Keratinocyte (primary cell): ENCODE results near the gene LRRN4. TPM values are rescaled to one million over a fixed set of nuclear protein-coding genes. Genes with fewer than 3 reads are reported as not detected.

ENCODE experiments used
- DNase-seq: peaks from one replicate; pipeline ENCODE4 v3.0.0-alpha.2; 2011; ENCODE audit warnings: low read depth, missing footprints, low spot score
- FAIRE-seq: peaks from 2 replicates; lab custom pipeline; 2011; peaks lifted over from hg19 to GRCh38; lab: Jason Lieb, UNC
- H2AFZ ChIP-seq: 2 replicates; pipeline ENCODE4 v1.6.0; 2012; ENCODE audit warnings: low read length, control low read depth, inconsistent platforms; ENCODE audit not compliant: control insufficient read depth
- H3K27ac ChIP-seq: 2 replicates; pipeline ENCODE4 v1.5.1; 2011; ENCODE audit warnings: low read length; ENCODE audit not compliant: control insufficient read depth, insufficient read depth
- H3K27me3 ChIP-seq: 3 replicates; pipeline ENCODE4 v1.6.0; 2011; ENCODE audit warnings: low read length; ENCODE audit not compliant: control insufficient read depth, insufficient read depth; ENCODE audit errors: extremely low read depth
- H3K36me3 ChIP-seq, 2 experiments: 2 replicates in 1 of 2; 3 replicates in 1 of 2; pipeline ENCODE4 v1.5.1; 2011; ENCODE audit warnings: low read length in 2 of 2, mild to moderate bottlenecking in 1 of 2; ENCODE audit not compliant: control insufficient read depth in 2 of 2, insufficient read depth in 2 of 2; ENCODE audit errors: extremely low read depth in 1 of 2
- H3K4me1 ChIP-seq: 3 replicates; pipeline ENCODE4 v1.5.1; 2011; ENCODE audit warnings: low read length; ENCODE audit not compliant: control insufficient read depth, insufficient read depth; ENCODE audit errors: extremely low read depth
- H3K4me2 ChIP-seq: 3 replicates; pipeline ENCODE4 v1.6.0; 2011; ENCODE audit warnings: low read depth, low read length; ENCODE audit not compliant: control insufficient read depth, insufficient read depth; ENCODE audit errors: extremely low read depth
- H3K4me3 ChIP-seq, 3 experiments: fragments of 200-600 bp in 1 of 3; sonication (generic) in 1 of 3; 2 replicates in 2 of 3; 3 replicates in 1 of 3; pipeline ENCODE4 v1.5.1; 2011 to 2016; ENCODE audit warnings: low read length in 3 of 3, mild to moderate bottlenecking in 3 of 3, control low read depth in 2 of 3, inconsistent platforms in 1 of 3, low read depth in 1 of 3, mixed read lengths in 1 of 3, mixed run types in 1 of 3, moderate library complexity in 1 of 3; ENCODE audit not compliant: control insufficient read depth in 2 of 3, insufficient read depth in 2 of 3; ENCODE audit errors: extremely low read depth in 1 of 3
- H3K79me2 ChIP-seq: 2 replicates; pipeline ENCODE4 v1.6.0; 2012; ENCODE audit warnings: low read length; ENCODE audit not compliant: control insufficient read depth, insufficient read depth
- H3K9ac ChIP-seq: 3 replicates; pipeline ENCODE4 v1.6.0; 2011; ENCODE audit warnings: low read length; ENCODE audit not compliant: control insufficient read depth, insufficient read depth; ENCODE audit errors: extremely low read depth
- H3K9me1 ChIP-seq: 3 replicates; pipeline ENCODE4 v1.6.0; 2011; ENCODE audit warnings: low read length; ENCODE audit not compliant: control insufficient read depth, insufficient read depth; ENCODE audit errors: extremely low read depth
- H3K9me3 ChIP-seq: 2 replicates; pipeline ENCODE4 v1.5.1; 2012; ENCODE audit warnings: low read depth, low read length; ENCODE audit not compliant: control insufficient read depth
- H4K20me1 ChIP-seq: 3 replicates; pipeline ENCODE4 v1.6.0; 2011; ENCODE audit warnings: low read length; ENCODE audit not compliant: control insufficient read depth, insufficient read depth; ENCODE audit errors: extremely low read depth
- CTCF ChIP-seq, 3 experiments: IDR thresholded peaks in 1 of 3; conservative IDR thresholded peaks in 1 of 3; optimal IDR thresholded peaks in 1 of 3; 2 replicates in 2 of 3; 3 replicates in 1 of 3; pipeline versions ENCODE3 to v1.5.1; 2011; ENCODE audit warnings: low read length in 3 of 3, mild to moderate bottlenecking in 3 of 3, moderate library complexity in 2 of 3, control low read depth in 1 of 3, inconsistent platforms in 1 of 3; ENCODE audit not compliant: insufficient read depth in 2 of 3; ENCODE audit errors: extremely low read depth in 1 of 3
- EZH2 ChIP-seq: IDR thresholded peaks from one replicate; pipeline ENCODE4 v1.6.1; 2012; ENCODE audit warnings: inconsistent platforms, mild to moderate bottlenecking, low read length, moderate library complexity
- dilution Hi-C: fragments of 300-500 bp; cut with MboI; formaldehyde crosslinking; loops from one replicate; pipeline ENCODE4 v1.7.0; 2020; ENCODE audit warnings: low sequenced_read_pairs; ENCODE audit not compliant: extremely low pct_ligation_motif_present
- polyA plus RNA-seq, 5 experiments: library from polyadenylated mRNA; depleted of rRNA in 3 of 5; stranded (reverse) in 3 of 5; stranded (forward) in 1 of 5; unstranded in 1 of 5; fragments of >200 nt; gene quantifications; 1 replicate in 1 of 5; 2 replicates in 3 of 5; 3 replicates in 1 of 5; pipeline versions ENCODE4 v1.2.1 to v1.2.3, GENCODE V29; 2011 to 2012; ENCODE audit warnings: missing spikeins in 2 of 5, low read depth in 1 of 5, low replicate concordance in 1 of 5

LRRN4 gene
- polyA plus RNA-seq, 1 donor (not counting 4 experiments of a cell fraction or from before 2014, with no cell fraction given) = 0.14 TPM

GRCh38 chr20:5996765-5997164, 57.1 kb downstream of the LRRN4 start:
- dilution Hi-C loops = no loop called here
- Histone ChIP-seq H3K27ac (no peak overlapping the region), H3K79me2 (no peaks in the 10 kb centered on the region), H3K9me1 (no peaks in the 10 kb centered on the region), H4K20me1 (no peaks in the 10 kb centered on the region), H3K9me3 (no peaks in the 10 kb centered on the region), H3K4me1 (no peaks in the 10 kb centered on the region), H3K36me3 (peaks cover 8 to 12% of the 10 kb centered on the region in 2 experiments), H2AFZ (no peak overlapping the region), H3K27me3 (no peaks in the 10 kb centered on the region), H3K4me3 (no peak overlapping the region), H3K4me2 (no peak overlapping the region), H3K9ac (no peak overlapping the region)
- no peak for FAIRE-seq
- DNase-seq = no peak
- TF ChIP-seq EZH2 (no peak), CTCF (optimal IDR thresholded peaks at IDR 0.05 in 1 of 3, IDR thresholded peaks at IDR 0.05 in 1 of 3, conservative IDR thresholded peaks at IDR 0.05 in 1 of 3; ENCODE audit: extremely low read depth in 1 of 3, insufficient read depth in 2 of 3, low read length in 3 of 3) (no peak)

GRCh38 chr20:5991623-5992441, 62.0 kb downstream of the LRRN4 start:
- no peak overlapping the region for H2AFZ ChIP-seq
- H3K4me3 ChIP-seq = no peak overlapping the region
- no peaks in the 10 kb centered on the region for H3K27me3 ChIP-seq
- H3K9ac ChIP-seq = no peak overlapping the region
- H3K36me3 ChIP-seq = peaks cover 5 to 14% of the 10 kb centered on the region in 2 experiments
- no peaks in the 10 kb centered on the region for H3K9me3 ChIP-seq
- FAIRE-seq (no peak), DNase-seq (no peak)
- dilution Hi-C loops = no loop called here
- no peaks in the 10 kb centered on the region for H3K4me1 ChIP-seq
- H4K20me1 ChIP-seq = no peaks in the 10 kb centered on the region
- H3K79me2 ChIP-seq = no peaks in the 10 kb centered on the region
- no peak overlapping the region for H3K4me2 ChIP-seq
- H3K27ac ChIP-seq = no peak overlapping the region
- no peaks in the 10 kb centered on the region for H3K9me1 ChIP-seq
- TF ChIP-seq CTCF (optimal IDR thresholded peaks at IDR 0.05 in 1 of 3, IDR thresholded peaks at IDR 0.05 in 1 of 3, conservative IDR thresholded peaks at IDR 0.05 in 1 of 3; ENCODE audit: extremely low read depth in 1 of 3, insufficient read depth in 2 of 3, low read length in 3 of 3) (no peak), EZH2 (no peak)
